ENCODE data around the gene GMFB. TPM values are rescaled to one million over a fixed set of nuclear protein-coding genes. Genes with fewer than 3 reads are reported as not detected.

The GMFB gene
- total RNA-seq, 2 donors from 2014 or later: 19.2 to 37.1 TPM

DNA sequence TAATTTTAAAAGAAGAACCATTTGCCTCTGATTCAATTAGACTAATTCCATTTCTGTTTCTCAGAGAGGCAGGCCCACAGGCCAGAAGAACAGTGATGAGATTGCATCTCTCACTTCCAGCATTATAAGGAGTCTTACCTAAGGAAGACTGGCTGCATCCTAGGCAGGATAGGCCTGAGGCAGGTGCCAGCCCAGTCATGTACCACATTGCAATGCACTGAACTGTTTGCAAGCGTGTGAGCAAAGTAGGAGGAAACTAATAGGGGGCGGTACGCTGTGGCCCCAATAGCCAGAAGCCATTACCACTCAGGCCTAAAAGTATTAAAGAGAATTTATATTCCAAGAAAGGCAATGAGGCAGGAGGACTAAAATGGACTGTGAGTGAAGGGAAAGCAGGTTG, 35.5 kb downstream of the GMFB start:
- no peaks in the 10 kb centered on the region for H3K36me3 ChIP-seq
- H3K9me3 ChIP-seq: no peaks in the 10 kb centered on the region
- TF ChIP-seq, protein P1, sequence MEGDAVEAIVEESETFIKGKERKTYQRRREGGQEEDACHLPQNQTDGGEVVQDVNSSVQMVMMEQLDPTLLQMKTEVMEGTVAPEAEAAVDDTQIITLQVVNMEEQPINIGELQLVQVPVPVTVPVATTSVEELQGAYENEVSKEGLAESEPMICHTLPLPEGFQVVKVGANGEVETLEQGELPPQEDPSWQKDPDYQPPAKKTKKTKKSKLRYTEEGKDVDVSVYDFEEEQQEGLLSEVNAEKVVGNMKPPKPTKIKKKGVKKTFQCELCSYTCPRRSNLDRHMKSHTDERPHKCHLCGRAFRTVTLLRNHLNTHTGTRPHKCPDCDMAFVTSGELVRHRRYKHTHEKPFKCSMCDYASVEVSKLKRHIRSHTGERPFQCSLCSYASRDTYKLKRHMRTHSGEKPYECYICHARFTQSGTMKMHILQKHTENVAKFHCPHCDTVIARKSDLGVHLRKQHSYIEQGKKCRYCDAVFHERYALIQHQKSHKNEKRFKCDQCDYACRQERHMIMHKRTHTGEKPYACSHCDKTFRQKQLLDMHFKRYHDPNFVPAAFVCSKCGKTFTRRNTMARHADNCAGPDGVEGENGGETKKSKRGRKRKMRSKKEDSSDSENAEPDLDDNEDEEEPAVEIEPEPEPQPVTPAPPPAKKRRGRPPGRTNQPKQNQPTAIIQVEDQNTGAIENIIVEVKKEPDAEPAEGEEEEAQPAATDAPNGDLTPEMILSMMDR (IDR thresholded peaks at IDR 0.05): no peak
- TF ChIP-seq POLR2AphosphoS5 (IDR thresholded peaks at IDR 0.05): no peak
- TF ChIP-seq POLR2A (IDR thresholded peaks at IDR 0.05): no peak
- no peaks in the 10 kb centered on the region for H3K4me1 ChIP-seq (replicated peaks)
- no peak overlapping the region for H3K27ac ChIP-seq
- H3K27me3 ChIP-seq (replicated peaks; ENCODE audit: insufficient read depth): no peaks in the 10 kb centered on the region
- no peak for DNase-seq (ENCODE audit: low spot score)
- 70% methylated on average over 3 of the region's 3 CpGs for WGBS
- no peak overlapping the region for H3K4me3 ChIP-seq
- intact Hi-C loops (cut with DNase I): no loop called here

DNA sequence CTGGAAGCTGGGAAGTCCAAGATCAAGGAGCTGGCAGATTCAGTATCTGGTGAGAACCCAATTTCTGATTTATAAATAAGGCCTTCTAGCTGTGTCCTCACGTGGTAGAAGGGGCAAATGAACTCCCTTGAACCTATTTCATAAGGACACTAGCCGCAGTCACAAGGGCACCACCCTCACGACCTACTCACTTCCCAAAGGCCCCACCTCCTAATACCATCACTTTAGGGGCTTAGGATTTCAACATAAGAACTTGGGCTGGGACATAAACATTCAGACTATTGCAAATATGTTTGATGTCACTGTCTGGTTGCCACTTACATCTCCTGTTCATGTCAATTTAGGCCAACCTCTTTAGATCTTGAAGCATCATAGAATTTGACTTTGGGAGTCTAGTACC, 36.8 kb downstream of the GMFB start:
- no peaks in the 10 kb centered on the region for H3K4me1 ChIP-seq (replicated peaks)
- H3K4me3 ChIP-seq: no peak overlapping the region
- TF ChIP-seq POLR2A (IDR thresholded peaks at IDR 0.05) (no peak), POLR2AphosphoS5 (IDR thresholded peaks at IDR 0.05) (no peak)
- TF ChIP-seq, protein P1 (IDR thresholded peaks at IDR 0.05): no peak
- no peaks in the 10 kb centered on the region for H3K27me3 ChIP-seq (replicated peaks; ENCODE audit: insufficient read depth)
- H3K9me3 ChIP-seq: no peaks in the 10 kb centered on the region
- WGBS: 92% methylated on average over 3 of the region's 3 CpGs
- intact Hi-C loops (cut with DNase I): no loop called here
- DNase-seq (ENCODE audit: low spot score): no peak
- no peak overlapping the region for H3K27ac ChIP-seq
- H3K36me3 ChIP-seq: no peaks in the 10 kb centered on the region

DNA sequence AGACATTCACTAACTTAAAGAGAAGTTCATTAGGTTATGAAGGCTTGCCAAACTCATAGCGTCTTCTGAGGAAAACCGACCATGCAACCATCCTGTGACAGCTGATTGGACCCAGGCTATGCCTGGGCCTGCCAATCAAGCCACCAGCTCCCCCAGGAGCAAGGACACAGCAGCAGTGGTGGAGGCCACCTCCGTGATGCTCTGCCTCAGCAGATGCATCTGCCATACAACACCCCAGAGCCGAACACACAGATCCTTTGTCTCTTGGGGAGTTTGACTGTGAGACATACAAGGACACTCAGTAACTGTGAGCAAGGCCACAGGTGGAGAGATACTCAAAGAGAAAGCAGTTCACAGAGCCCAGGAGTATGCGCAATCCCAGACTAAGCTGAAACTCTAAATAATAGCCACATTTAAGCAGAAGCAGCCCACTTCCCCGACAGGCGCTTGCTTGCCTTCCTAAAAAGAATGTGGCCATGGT, 37.6 kb downstream of the GMFB start:
- no peak overlapping the region for H3K27ac ChIP-seq
- no peak for DNase-seq (ENCODE audit: low spot score)
- TF ChIP-seq POLR2AphosphoS5 (IDR thresholded peaks at IDR 0.05) (no peak), POLR2A (IDR thresholded peaks at IDR 0.05) (no peak)
- TF ChIP-seq, protein P1 (IDR thresholded peaks at IDR 0.05): no peak
- H3K27me3 ChIP-seq (replicated peaks; ENCODE audit: insufficient read depth): no peaks in the 10 kb centered on the region
- H3K4me3 ChIP-seq: no peak overlapping the region
- no peaks in the 10 kb centered on the region for H3K9me3 ChIP-seq
- no peaks in the 10 kb centered on the region for H3K4me1 ChIP-seq (replicated peaks)
- intact Hi-C loops (cut with DNase I): no loop called here
- WGBS: 75% methylated on average over 7 of the region's 7 CpGs
- H3K36me3 ChIP-seq: no peaks in the 10 kb centered on the region

DNA sequence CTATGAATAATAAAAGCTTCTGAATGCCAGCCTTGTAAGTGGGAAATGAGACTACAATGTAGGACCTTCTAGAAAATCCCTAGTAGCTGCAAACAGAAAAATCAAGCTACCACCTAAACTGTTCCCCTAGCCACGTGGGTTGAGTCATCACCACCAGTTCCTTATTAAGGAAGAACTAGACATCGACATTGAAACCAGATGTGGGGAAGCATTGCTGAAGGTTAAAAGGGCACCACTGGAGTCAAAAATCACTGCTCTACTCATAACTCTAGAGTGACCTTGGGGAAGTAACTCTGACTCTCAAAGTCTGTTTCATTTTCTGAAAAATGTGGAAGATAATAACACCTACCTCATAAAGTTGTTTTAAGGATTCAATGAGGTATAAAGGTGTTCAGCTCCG, 38.2 kb downstream of the GMFB start:
- Histone ChIP-seq H3K27me3 (replicated peaks; ENCODE audit: insufficient read depth) (no peaks in the 10 kb centered on the region), H3K36me3 (no peaks in the 10 kb centered on the region), H3K4me3 (no peak overlapping the region), H3K27ac (no peak overlapping the region), H3K9me3 (no peaks in the 10 kb centered on the region), H3K4me1 (replicated peaks) (no peaks in the 10 kb centered on the region)
- no peak for DNase-seq (ENCODE audit: low spot score)
- TF ChIP-seq POLR2A (IDR thresholded peaks at IDR 0.05): no peak
- no peak for TF ChIP-seq POLR2AphosphoS5 (IDR thresholded peaks at IDR 0.05)
- TF ChIP-seq, protein P1 (IDR thresholded peaks at IDR 0.05): no peak
- intact Hi-C loops (cut with DNase I): no loop called here
- 18% methylated on average over 3 of the region's 3 CpGs for WGBS

DNA sequence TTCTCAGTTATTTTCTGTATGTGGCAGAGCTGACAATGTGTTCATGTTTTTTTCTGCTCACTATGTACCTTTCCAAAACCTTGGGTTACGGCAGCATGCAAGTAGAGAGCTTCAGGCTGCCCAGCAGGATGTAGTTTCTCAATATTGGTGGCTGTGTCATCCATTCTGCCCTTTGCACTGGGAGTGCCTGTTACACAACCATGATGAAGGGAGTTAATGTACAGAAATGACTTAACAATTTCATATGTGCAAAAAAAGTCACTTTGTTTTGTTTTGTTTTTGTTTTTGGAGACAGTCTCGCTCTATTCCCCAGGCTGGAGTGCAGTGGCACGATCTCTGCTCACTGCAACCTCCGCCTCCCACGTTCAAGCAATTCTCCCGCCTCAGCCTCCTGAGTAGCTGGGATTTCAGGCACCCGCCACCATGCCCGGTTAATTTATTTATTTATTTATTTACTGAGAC, 41.5 kb downstream of the GMFB start:
- Histone ChIP-seq H3K9me3 (no peaks in the 10 kb centered on the region), H3K4me3 (no peak overlapping the region), H3K27ac (no peak overlapping the region), H3K36me3 (no peaks in the 10 kb centered on the region), H3K4me1 (replicated peaks) (no peaks in the 10 kb centered on the region), H3K27me3 (replicated peaks; ENCODE audit: insufficient read depth) (no peaks in the 10 kb centered on the region)
- intact Hi-C loops (cut with DNase I): no loop called here
- TF ChIP-seq POLR2A (IDR thresholded peaks at IDR 0.05) (no peak), POLR2AphosphoS5 (IDR thresholded peaks at IDR 0.05) (no peak)
- TF ChIP-seq, protein P1 (IDR thresholded peaks at IDR 0.05): no peak
- no peak for DNase-seq (ENCODE audit: low spot score)
- 92% methylated on average over 8 of the region's 8 CpGs for WGBS

Data from prostate gland (tissue), 2 donors.